GM18951 (cell line): Measurements from ENCODE around the gene ZNF490.

ENCODE experiments used
- POLR2A ChIP-seq: IDR thresholded peaks from 4 replicates; pipeline ENCODE4 v1.6.1; 2011; ENCODE audit warnings: mild to moderate bottlenecking; ENCODE audit not compliant: insufficient read length, insufficient read depth; ENCODE audit errors: extremely low read depth
- in situ Hi-C: fragments of 300-500 bp; cut with MboI; formaldehyde crosslinking; loops from one replicate; pipeline ENCODE4 v1.12.0; 2022; ENCODE audit warnings: low sequenced_read_pairs, mixed read lengths, inconsistent platforms; ENCODE audit not compliant: unreplicated experiment

ZNF490 gene

GRCh38 chr19:12546068-12546467, 64.5 kb downstream of the ZNF490 start:
- in situ Hi-C loops: no loop called here
- no peak for TF ChIP-seq POLR2A

DNA sequence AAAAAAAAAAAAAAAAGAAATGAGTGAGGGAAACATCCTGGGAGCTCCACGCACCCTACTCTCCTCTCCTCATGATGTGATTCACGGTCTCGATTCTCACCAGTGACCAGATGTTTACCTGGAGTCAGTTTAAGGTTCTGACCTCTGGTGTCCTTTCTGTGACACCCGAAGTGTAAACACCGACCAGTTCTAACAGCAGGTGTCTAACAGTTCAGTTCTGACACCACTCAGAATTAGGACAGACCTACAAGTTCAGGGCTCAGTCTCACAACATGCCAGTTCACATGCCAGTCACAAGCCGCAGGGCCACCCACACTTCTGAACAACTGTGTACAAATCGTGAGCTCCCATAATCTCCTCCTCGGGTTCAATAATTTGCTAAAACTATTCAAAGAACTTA, 65.3 kb downstream of the ZNF490 start:
- in situ Hi-C loops: no loop called here
- no peak for TF ChIP-seq POLR2A

- no peak for TF ChIP-seq POLR2A
Measured at GRCh38 chr19:12544401-12544876, 66.2 kb downstream of the ZNF490 start.

GRCh38 chr19:12543855-12544254, 66.8 kb downstream of the ZNF490 start:
- in situ Hi-C loops: no loop called here

More at GRCh38 chr19:12544401-12544876, 66.2 kb downstream of the ZNF490 start:
- in situ Hi-C loops: no loop called here

More at GRCh38 chr19:12543855-12544254, 66.8 kb downstream of the ZNF490 start:
- no peak for TF ChIP-seq POLR2A
